Adrenal gland (tissue), 5 donors: Measurements from ENCODE around the gene CTNND2.

Experiments used
- CTCF ChIP-seq, 6 experiments: fragments of 450-650 bp in 4 of 6; fragments of 200-600 bp in 2 of 6; sonication (generic) in 1 of 6; IDR thresholded peaks; 1 replicate in 5 of 6; 2 replicates in 1 of 6; pipeline versions ENCODE4 v1.5.1 to v1.8.0; 2016 to 2021; ENCODE audit warnings: antibody characterized with exemption in 6 of 6, mild to moderate bottlenecking in 2 of 6, moderate library complexity in 1 of 6
- POLR2A ChIP-seq, 2 donors: fragments of 450-650 bp; IDR thresholded peaks; one replicate each; pipeline ENCODE4 v1.6.1; 2017; ENCODE audit warnings: antibody characterized with exemption in 2 of 2, mild to moderate bottlenecking in 2 of 2, moderate library complexity in 1 of 2
- donor health status: DM: no; HTN: no; CAD: no.

- no peak for TF ChIP-seq POLR2A (IDR thresholded peaks at IDR 0.05)
- no peak for TF ChIP-seq CTCF (IDR thresholded peaks at IDR 0.05)
These were observed 5.2 kb upstream of the CTNND2 start for GRCh38 chr5:11909471-11909870.
